HEK293 (cell line): ENCODE data around the gene UGT1A1.

Experiments used
- CTCF ChIA-PET: fragments of 350-600 bp; formaldehyde crosslinking; extraction: SDS; loops from one replicate; lab custom pipeline; 2021; ENCODE audit warnings: antibody characterized with exemption; lab: Yijun Ruan, JAX
- POLR2A ChIA-PET: fragments of 300-600 bp; formaldehyde crosslinking; extraction: SDS; loops from one replicate; lab custom pipeline; 2020; ENCODE audit warnings: antibody characterized with exemption, inconsistent platforms; lab: Yijun Ruan, JAX
- H3K27ac ChIP-seq: fragments of 200-500 bp; sonication (Bioruptor generic); 2 replicates; pipeline ENCODE4 v1.5.1; 2014; ENCODE audit warnings: low read depth, low read length, control low read depth, inconsistent platforms; ENCODE audit errors: extremely low read depth
- H3K36me3 ChIP-seq, 2 experiments: fragments of 200-500 bp in 1 of 2; sonication (Bioruptor generic) in 1 of 2; 1 replicate in 1 of 2; 2 replicates in 1 of 2; pipeline ENCODE4 v1.5.1; 2014 to 2017; ENCODE audit warnings: inconsistent platforms in 2 of 2, low read length in 2 of 2; ENCODE audit not compliant: control insufficient read depth in 2 of 2, insufficient read depth in 1 of 2
- H3K4me1 ChIP-seq: fragments of 200-500 bp; sonication (Bioruptor generic); 2 replicates; pipeline ENCODE4 v1.5.1; 2014; ENCODE audit warnings: mild to moderate bottlenecking, low read length, inconsistent platforms; ENCODE audit not compliant: control insufficient read depth, insufficient read depth
- H3K4me3 ChIP-seq: 2 replicates; pipeline ENCODE4 v1.5.1; 2011; ENCODE audit warnings: low read depth, mild to moderate bottlenecking, control low read depth, low read length, moderate library complexity
- H3K9me3 ChIP-seq: fragments of 200-500 bp; sonication (Bioruptor generic); 2 replicates; pipeline ENCODE4 v1.5.1; 2014; ENCODE audit warnings: low read depth, low read length, inconsistent platforms; ENCODE audit not compliant: control insufficient read depth, insufficient read depth
- EGR2 ChIP-seq: fragments of 450-650 bp; formaldehyde crosslinking; IDR thresholded peaks from 2 replicates; pipeline ENCODE4 v1.5.1; 2016; ENCODE audit warnings: low read depth, missing biosample characterization, missing genetic modification characterization
- HOXC10 ChIP-seq: sonication (generic); formaldehyde crosslinking; IDR thresholded peaks from 2 replicates; pipeline ENCODE4 v1.8.1; 2023; ENCODE audit warnings: mild to moderate bottlenecking, missing genetic modification reagents
- KLF1 ChIP-seq: fragments of 450-650 bp; formaldehyde crosslinking; IDR thresholded peaks from 2 replicates; pipeline ENCODE4 v1.5.1; 2016; ENCODE audit warnings: missing biosample characterization, missing genetic modification characterization
- SETDB1 ChIP-seq: IDR thresholded peaks from one replicate; pipeline ENCODE4 v1.6.1; 2017; ENCODE audit warnings: mild to moderate bottlenecking, low read length, moderate library complexity, mixed read lengths; ENCODE audit not compliant: insufficient read length
- SP7 ChIP-seq: fragments of 450-650 bp; formaldehyde crosslinking; IDR thresholded peaks from 2 replicates; pipeline ENCODE4 v1.5.1; 2016; ENCODE audit warnings: missing biosample characterization, missing genetic modification characterization
- YY1 ChIP-seq: fragments of 450-650 bp; formaldehyde crosslinking; IDR thresholded peaks from 2 replicates; pipeline ENCODE4 v1.5.1; 2018; ENCODE audit warnings: missing biosample characterization, missing genetic modification characterization
- ZFHX2 ChIP-seq: fragments of 450-650 bp; formaldehyde crosslinking; conservative IDR thresholded peaks from 2 replicates; pipeline ENCODE4 v1.5.1; 2016; ENCODE audit warnings: missing biosample characterization, missing genetic modification characterization
- ZNF132 ChIP-seq: fragments of 450-650 bp; formaldehyde crosslinking; IDR thresholded peaks from 2 replicates; pipeline ENCODE4 v1.5.1; 2017; ENCODE audit warnings: missing biosample characterization, missing genetic modification characterization, borderline replicate concordance
- ZNF138 ChIP-seq: fragments of 450-650 bp; formaldehyde crosslinking; IDR thresholded peaks from 2 replicates; pipeline ENCODE4 v1.5.1; 2016; ENCODE audit warnings: missing biosample characterization, missing genetic modification characterization, borderline replicate concordance
- ZNF18 ChIP-seq: fragments of 450-650 bp; formaldehyde crosslinking; IDR thresholded peaks from 2 replicates; pipeline ENCODE4 v1.5.1; 2016; ENCODE audit warnings: missing biosample characterization, missing genetic modification characterization
- ZNF223 ChIP-seq: fragments of 450-650 bp; formaldehyde crosslinking; IDR thresholded peaks from 2 replicates; pipeline ENCODE4 v1.5.1; 2016; ENCODE audit warnings: missing biosample characterization, missing genetic modification characterization
- ZNF248 ChIP-seq: fragments of 450-650 bp; formaldehyde crosslinking; IDR thresholded peaks from 2 replicates; pipeline ENCODE4 v1.5.1; 2017; ENCODE audit warnings: missing biosample characterization, missing genetic modification characterization
- ZNF266 ChIP-seq: fragments of 450-650 bp; formaldehyde crosslinking; IDR thresholded peaks from 2 replicates; pipeline ENCODE4 v1.5.1; 2016; ENCODE audit warnings: missing biosample characterization, missing genetic modification characterization, low read depth
- ZNF280D ChIP-seq: fragments of 450-650 bp; formaldehyde crosslinking; IDR thresholded peaks from 2 replicates; pipeline ENCODE4 v1.5.1; 2016; ENCODE audit warnings: missing biosample characterization, missing genetic modification characterization
- ZNF311 ChIP-seq: fragments of 450-650 bp; formaldehyde crosslinking; IDR thresholded peaks from 2 replicates; pipeline ENCODE4 v1.5.1; 2017; ENCODE audit warnings: missing biosample characterization, missing genetic modification characterization, borderline replicate concordance
- ZNF341 ChIP-seq: fragments of 450-650 bp; formaldehyde crosslinking; IDR thresholded peaks from 2 replicates; pipeline ENCODE4; 2016; ENCODE audit warnings: low read depth, missing biosample characterization, missing genetic modification characterization
- ZNF37A ChIP-seq: fragments of 450-650 bp; IDR thresholded peaks from 2 replicates; pipeline ENCODE4 v1.5.1; 2018; ENCODE audit warnings: missing biosample characterization, missing genetic modification characterization
- ZNF555 ChIP-seq: fragments of 450-650 bp; formaldehyde crosslinking; conservative IDR thresholded peaks from 2 replicates; pipeline ENCODE4 v1.5.1; 2017; ENCODE audit warnings: missing biosample characterization, mild to moderate bottlenecking, missing genetic modification characterization, inconsistent platforms
- ZNF571 ChIP-seq: fragments of 450-650 bp; formaldehyde crosslinking; IDR thresholded peaks from 2 replicates; pipeline ENCODE4 v1.5.0; 2017; ENCODE audit warnings: missing biosample characterization, missing genetic modification characterization
- TF ChIP-seq, protein P1 (sequence below): fragments of 450-650 bp; formaldehyde crosslinking; IDR thresholded peaks from 2 replicates; pipeline ENCODE4 v1.5.1; 2016; ENCODE audit warnings: missing biosample characterization, missing genetic modification characterization
- TF ChIP-seq, protein P2 (sequence below): fragments of 450-650 bp; formaldehyde crosslinking; IDR thresholded peaks from 2 replicates; pipeline ENCODE4 v1.5.1; 2016; ENCODE audit warnings: missing biosample characterization, missing genetic modification characterization

UGT1A1 gene

GRCh38 chr2:233816334-233816733 lies 56.3 kb downstream of the UGT1A1 start:
- peaks cover 5% of the 10 kb centered on the region; the same call in 1 of the 2 replicates for H3K4me1 ChIP-seq
- H3K27ac ChIP-seq: no peak overlapping the region
- H3K9me3 ChIP-seq: no peaks in the 10 kb centered on the region
- no peak overlapping the region for H3K4me3 ChIP-seq
- no peaks in the 10 kb centered on the region for H3K36me3 ChIP-seq
- POLR2A ChIA-PET: no interaction called here
- TF ChIP-seq EGR2 (tag by site-specific recombination): 0 out of 2 replicates have a peak, but pooled peaks have one; percentile 7
- TF ChIP-seq SETDB1: peak; percentile 17
- TF ChIP-seq ZNF311 (tag by site-specific recombination): no peak
- TF ChIP-seq ZFHX2 (tag by site-specific recombination): peak; percentile 42; the same call in 1 of the 2 replicates
- TF ChIP-seq SP7 (tag by site-specific recombination): no peak
- CTCF ChIA-PET: no interaction called here

GRCh38 chr2:233816771-233817170 lies 56.7 kb downstream of the UGT1A1 start:
- Histone ChIP-seq H3K4me1 (peaks cover 5% of the 10 kb centered on the region; the same call in 1 of the 2 replicates), H3K27ac (no peak overlapping the region), H3K4me3 (no peak overlapping the region), H3K9me3 (no peaks in the 10 kb centered on the region), H3K36me3 (no peaks in the 10 kb centered on the region)
- TF ChIP-seq, protein P1, sequence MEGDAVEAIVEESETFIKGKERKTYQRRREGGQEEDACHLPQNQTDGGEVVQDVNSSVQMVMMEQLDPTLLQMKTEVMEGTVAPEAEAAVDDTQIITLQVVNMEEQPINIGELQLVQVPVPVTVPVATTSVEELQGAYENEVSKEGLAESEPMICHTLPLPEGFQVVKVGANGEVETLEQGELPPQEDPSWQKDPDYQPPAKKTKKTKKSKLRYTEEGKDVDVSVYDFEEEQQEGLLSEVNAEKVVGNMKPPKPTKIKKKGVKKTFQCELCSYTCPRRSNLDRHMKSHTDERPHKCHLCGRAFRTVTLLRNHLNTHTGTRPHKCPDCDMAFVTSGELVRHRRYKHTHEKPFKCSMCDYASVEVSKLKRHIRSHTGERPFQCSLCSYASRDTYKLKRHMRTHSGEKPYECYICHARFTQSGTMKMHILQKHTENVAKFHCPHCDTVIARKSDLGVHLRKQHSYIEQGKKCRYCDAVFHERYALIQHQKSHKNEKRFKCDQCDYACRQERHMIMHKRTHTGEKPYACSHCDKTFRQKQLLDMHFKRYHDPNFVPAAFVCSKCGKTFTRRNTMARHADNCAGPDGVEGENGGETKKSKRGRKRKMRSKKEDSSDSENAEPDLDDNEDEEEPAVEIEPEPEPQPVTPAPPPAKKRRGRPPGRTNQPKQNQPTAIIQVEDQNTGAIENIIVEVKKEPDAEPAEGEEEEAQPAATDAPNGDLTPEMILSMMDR (tag by site-specific recombination): no peak
- TF ChIP-seq ZNF280D: no peak
- TF ChIP-seq, protein P2, sequence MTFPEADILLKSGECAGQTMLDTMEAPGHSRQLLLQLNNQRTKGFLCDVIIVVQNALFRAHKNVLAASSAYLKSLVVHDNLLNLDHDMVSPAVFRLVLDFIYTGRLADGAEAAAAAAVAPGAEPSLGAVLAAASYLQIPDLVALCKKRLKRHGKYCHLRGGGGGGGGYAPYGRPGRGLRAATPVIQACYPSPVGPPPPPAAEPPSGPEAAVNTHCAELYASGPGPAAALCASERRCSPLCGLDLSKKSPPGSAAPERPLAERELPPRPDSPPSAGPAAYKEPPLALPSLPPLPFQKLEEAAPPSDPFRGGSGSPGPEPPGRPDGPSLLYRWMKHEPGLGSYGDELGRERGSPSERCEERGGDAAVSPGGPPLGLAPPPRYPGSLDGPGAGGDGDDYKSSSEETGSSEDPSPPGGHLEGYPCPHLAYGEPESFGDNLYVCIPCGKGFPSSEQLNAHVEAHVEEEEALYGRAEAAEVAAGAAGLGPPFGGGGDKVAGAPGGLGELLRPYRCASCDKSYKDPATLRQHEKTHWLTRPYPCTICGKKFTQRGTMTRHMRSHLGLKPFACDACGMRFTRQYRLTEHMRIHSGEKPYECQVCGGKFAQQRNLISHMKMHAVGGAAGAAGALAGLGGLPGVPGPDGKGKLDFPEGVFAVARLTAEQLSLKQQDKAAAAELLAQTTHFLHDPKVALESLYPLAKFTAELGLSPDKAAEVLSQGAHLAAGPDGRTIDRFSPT: no peak
- TF ChIP-seq ZNF138: no peak
- no peak for TF ChIP-seq ZNF132
- no peak for TF ChIP-seq KLF1
- no peak for TF ChIP-seq ZNF266 (tag by site-specific recombination)
- no peak for TF ChIP-seq HOXC10 (CRISPR knock-in tag)
- no peak for TF ChIP-seq ZNF555 (tag by site-specific recombination)
- TF ChIP-seq YY1 (tag by site-specific recombination): no peak
- TF ChIP-seq ZNF18 (tag by site-specific recombination): no peak
- TF ChIP-seq ZNF223 (tag by site-specific recombination): no peak
- TF ChIP-seq ZNF571 (tag by site-specific recombination): no peak
- TF ChIP-seq ZNF37A (tag by site-specific recombination): no peak
- TF ChIP-seq ZNF248 (tag by site-specific recombination): no peak
- no peak for TF ChIP-seq ZNF341 (tag by site-specific recombination)
- POLR2A ChIA-PET: no interaction called here
- CTCF ChIA-PET: no interaction called here
